Prostate gland (tissue), 2 donors: ENCODE results near the gene TAL2.

ENCODE experiments used
- CTCF ChIP-seq, 4 experiments: fragments of 200-600 bp in 2 of 4; fragments of 450-650 bp in 2 of 4; sonication (generic) in 2 of 4; IDR thresholded peaks; 1 replicate in 3 of 4; 2 replicates in 1 of 4; pipeline ENCODE4 v1.5.1; 2016 to 2019; ENCODE audit warnings: antibody characterized with exemption in 4 of 4, mild to moderate bottlenecking in 2 of 4, moderate library complexity in 2 of 4
- POLR2A ChIP-seq: fragments of 450-650 bp; IDR thresholded peaks from one replicate; pipeline ENCODE4 v1.6.1; 2016; ENCODE audit warnings: antibody characterized with exemption, mild to moderate bottlenecking

GRCh38 chr9:105667867-105668266 is 5.6 kb downstream of the TAL2 start:
- TF ChIP-seq CTCF (IDR thresholded peaks at IDR 0.05) (no peak), POLR2A (no peak)
